ENCODE measurements around the gene TUSC1.

TUSC1 gene

GRCh38 chr9:25709941-25710340, 31.7 kb upstream of the TUSC1 start:
- TF ChIP-seq REST (IDR thresholded peaks at IDR 0.05; ENCODE audit: insufficient read depth in 1 of 2, low read depth in 2 of 2, low read length in 2 of 2) (no peak), TAF1 (IDR thresholded peaks at IDR 0.05; ENCODE audit: borderline replicate concordance, insufficient read depth, low read length) (no peak), FOXP2 (optimal IDR thresholded peaks at IDR 0.05; ENCODE audit: borderline replicate concordance, extremely low read depth, extremely low read length, insufficient read depth) (no peak), SIN3A (IDR thresholded peaks at IDR 0.05; ENCODE audit: borderline replicate concordance, insufficient read depth, low read length) (no peak), POLR2AphosphoS5 (IDR thresholded peaks at IDR 0.05; ENCODE audit: low read depth, low read length) (no peak)

GRCh38 chr9:25704800-25705199, 26.6 kb upstream of the TUSC1 start:
- TF ChIP-seq SIN3A (IDR thresholded peaks at IDR 0.05; ENCODE audit: borderline replicate concordance, insufficient read depth, low read length), result no peak
- TF ChIP-seq FOXP2 (optimal IDR thresholded peaks at IDR 0.05; ENCODE audit: borderline replicate concordance, extremely low read depth, extremely low read length, insufficient read depth), result no peak
- TF ChIP-seq TAF1 (IDR thresholded peaks at IDR 0.05; ENCODE audit: borderline replicate concordance, insufficient read depth, low read length), result no peak
- TF ChIP-seq POLR2AphosphoS5 (IDR thresholded peaks at IDR 0.05; ENCODE audit: low read depth, low read length), result no peak
- no peak for TF ChIP-seq REST (IDR thresholded peaks at IDR 0.05; ENCODE audit: insufficient read depth in 1 of 2, low read depth in 2 of 2, low read length in 2 of 2)

- TF ChIP-seq POLR2AphosphoS5 (IDR thresholded peaks at IDR 0.05; ENCODE audit: low read depth, low read length), result no peak
- TF ChIP-seq REST (IDR thresholded peaks at IDR 0.05; ENCODE audit: insufficient read depth in 1 of 2, low read depth in 2 of 2, low read length in 2 of 2), result no peak
- no peak for TF ChIP-seq FOXP2 (optimal IDR thresholded peaks at IDR 0.05; ENCODE audit: borderline replicate concordance, extremely low read depth, extremely low read length, insufficient read depth)
- no peak for TF ChIP-seq SIN3A (IDR thresholded peaks at IDR 0.05; ENCODE audit: borderline replicate concordance, insufficient read depth, low read length)
- TF ChIP-seq TAF1 (IDR thresholded peaks at IDR 0.05; ENCODE audit: borderline replicate concordance, insufficient read depth, low read length), result no peak
Measured at GRCh38 chr9:25703701-25704357, 25.6 kb upstream of the TUSC1 start.

GRCh38 chr9:25702536-25702935, 24.3 kb upstream of the TUSC1 start:
- TF ChIP-seq REST (IDR thresholded peaks at IDR 0.05; ENCODE audit: insufficient read depth in 1 of 2, low read depth in 2 of 2, low read length in 2 of 2), result no peak
- TF ChIP-seq POLR2AphosphoS5 (IDR thresholded peaks at IDR 0.05; ENCODE audit: low read depth, low read length), result no peak
- TF ChIP-seq TAF1 (IDR thresholded peaks at IDR 0.05; ENCODE audit: borderline replicate concordance, insufficient read depth, low read length), result no peak
- TF ChIP-seq FOXP2 (optimal IDR thresholded peaks at IDR 0.05; ENCODE audit: borderline replicate concordance, extremely low read depth, extremely low read length, insufficient read depth), result no peak
- no peak for TF ChIP-seq SIN3A (IDR thresholded peaks at IDR 0.05; ENCODE audit: borderline replicate concordance, insufficient read depth, low read length)
